ENCODE results near the gene OGFOD3.
"Not testable (repeated sequence)": the region's sequence is repeated elsewhere in the genome, so short reads cannot be mapped to it uniquely, and the experiment has no call there.

The OGFOD3 gene

DNA sequence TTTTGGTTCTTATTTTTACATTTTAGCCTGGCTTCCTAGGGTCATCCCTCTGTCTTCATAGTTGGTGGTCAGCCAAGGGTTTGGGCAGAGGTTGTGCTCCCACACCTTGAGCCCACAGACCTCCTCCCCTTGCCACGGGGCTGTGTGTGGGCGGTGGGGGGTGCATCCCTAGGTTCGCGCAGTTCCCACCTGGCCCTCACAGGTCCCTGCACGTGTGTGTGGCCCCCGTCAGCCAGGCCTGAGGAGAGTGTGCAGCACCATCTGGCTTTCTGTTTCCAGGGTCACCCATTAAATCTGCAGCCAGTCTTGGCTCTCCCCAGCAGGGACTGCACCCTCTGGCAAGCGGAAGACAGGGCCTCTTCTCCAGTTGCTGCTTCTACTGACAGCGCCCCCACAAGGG, 13.6 kb upstream of the OGFOD3 start:
- no peak for DNase-seq

DNA sequence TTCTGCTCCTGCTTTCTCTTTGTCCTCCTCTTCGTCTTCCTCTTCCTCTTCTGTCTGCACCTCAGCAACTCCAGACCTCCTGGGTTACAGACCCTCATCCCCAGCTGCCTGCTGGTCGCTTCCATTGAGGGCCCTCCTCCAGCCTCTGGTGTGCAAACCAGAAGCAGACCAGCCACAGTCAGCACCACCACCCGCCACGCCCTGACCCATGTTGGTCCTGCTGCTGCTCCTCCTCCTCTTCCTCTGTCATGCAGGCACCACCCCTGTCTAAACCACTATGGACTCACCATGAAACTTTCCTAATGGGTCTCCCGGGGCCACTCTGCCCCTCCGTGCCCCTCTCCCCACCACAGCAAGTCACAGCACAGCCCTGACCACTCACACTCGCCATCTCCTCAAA, 11.4 kb upstream of the OGFOD3 start:
- DNase-seq = no peak

DNA sequence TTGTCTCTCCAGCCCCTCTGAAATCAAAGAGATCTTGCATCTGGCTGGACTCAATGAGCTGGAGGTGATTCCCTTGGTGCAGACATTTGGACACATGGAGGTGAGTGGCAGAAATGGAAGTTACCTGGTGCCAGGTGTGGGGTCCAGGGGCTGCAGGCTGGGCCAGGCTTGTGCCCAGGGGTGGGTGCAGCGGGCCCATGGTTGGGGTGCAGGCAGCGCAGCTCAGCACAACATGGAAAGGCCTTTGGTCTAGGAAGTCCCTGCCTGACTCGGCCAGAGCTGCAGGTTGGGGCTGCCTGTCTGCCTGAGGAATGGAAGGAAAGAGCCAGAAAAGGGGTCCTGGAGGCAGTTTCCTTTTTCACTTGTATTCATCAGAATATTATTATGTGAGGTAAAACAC, 10.2 kb upstream of the OGFOD3 start:
- DNase-seq = no peak

DNA sequence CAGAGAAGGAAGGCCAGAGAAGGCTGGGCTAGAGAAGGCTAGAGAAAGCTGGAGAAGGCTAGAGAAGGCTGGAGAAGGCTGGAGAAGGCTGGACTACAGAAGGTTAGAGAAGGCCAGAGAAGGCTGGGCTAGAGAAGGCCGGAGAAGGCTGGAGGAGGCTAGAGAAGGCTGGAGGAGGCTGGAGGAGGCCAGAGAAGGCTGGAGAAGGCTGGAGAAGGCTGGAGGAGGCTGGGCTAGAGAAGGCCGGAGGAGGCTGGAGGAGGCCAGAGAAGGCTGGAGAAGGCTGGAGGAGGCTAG, 6.4 kb upstream of the OGFOD3 start:
- no peak for DNase-seq

DNA sequence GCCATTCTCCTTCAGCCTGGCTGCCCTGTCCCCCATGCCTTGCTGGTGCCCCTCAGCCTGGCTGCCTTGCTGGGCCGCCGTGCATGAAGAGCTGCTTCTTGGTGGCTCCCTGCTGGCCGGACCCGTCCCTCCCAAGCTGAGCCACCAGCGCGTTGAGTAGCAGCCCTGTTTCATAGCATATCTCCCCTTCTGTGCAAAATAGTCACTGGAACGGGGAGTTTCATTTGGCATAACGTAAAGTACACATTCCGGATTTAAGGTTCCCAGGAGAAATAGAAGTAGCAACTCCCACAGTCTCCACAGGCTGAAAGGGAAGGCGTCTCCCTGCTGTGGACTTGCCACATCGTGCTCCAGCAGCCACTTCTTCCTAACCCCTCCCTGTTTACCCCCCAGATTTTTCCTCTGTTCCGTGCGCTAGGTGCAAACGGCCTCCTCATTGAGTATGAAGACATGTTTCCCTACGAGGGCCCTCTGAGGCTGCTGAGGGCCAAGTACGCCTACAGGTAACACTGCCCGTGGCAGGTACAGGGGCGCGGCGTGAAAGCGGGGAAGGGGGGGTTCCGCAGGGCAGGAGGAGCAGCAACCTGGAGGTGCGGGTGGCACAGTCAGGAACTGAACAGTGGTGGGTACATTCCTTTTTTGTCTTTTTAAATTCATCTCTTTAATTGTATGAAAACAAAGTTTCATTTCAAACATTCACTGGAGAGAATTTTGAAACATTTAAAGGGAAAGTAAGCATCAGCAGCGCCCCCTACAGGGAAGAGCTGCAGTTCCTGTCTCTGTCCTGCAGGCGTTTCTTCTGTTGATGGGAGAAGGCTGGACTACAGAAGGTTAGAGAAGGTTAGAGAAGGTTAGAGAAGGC, 5.8 kb upstream of the OGFOD3 start:
- DNase-seq = no peak

DNA sequence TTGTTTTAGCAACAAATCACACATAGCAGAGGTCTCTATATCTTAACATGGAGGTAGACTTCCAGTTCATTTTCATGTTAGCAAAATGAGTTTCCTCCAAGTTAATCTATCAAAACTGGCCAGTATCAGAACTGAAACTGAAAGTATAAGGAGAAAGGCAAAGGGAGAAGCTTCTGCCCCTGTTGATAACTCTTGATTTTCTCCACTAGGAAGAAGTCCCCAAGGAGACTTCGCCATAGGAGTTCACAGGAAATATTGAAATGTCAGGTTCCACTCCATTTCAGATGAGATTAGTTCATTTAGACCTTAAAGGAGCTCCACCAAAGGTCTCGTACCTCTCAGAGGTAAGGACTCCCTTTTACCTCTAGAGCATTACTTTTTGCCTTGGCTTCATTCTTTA, 1.2 kb upstream of the OGFOD3 start:
- DNase-seq = no peak

DNA sequence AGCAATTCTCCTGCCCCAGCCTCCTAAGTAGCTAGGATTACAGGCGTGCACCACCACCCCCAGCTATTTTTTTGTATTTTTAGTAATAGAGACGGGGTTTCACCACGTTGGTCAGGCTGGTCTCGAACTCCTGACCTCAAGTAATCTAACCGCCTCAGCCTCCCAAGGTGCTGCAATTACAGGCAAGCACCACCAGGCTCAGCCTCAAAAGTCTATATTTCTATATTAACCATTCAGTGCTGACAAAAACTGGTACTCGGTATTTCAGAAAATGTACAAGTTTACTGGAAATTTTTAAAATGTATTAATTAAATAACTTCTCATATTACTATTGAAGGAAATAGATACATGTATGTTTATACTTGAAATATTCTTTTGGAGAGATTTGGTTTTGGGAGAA, 1.6 kb downstream of the OGFOD3 start:
- no peak for DNase-seq

DNA sequence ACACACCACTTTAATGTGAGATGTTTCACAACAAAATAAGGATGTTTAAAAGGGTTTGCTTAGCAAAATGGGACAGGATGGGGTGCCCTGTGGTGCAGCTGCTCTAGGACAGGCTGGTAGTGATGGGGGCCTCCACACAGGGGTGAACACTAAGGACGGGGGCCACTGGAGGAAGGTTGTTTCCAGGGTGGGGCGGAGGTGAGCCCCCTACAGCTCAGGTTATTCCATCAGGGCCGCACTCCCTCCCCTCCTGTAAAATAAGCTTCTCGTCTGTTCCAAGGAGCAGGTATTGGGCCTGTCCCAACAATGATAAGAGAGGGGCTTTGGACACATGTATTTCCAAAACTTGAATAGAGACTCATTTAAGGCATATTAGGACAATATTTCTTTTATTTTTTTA, 2.1 kb downstream of the OGFOD3 start:
- no peak for DNase-seq

DNA sequence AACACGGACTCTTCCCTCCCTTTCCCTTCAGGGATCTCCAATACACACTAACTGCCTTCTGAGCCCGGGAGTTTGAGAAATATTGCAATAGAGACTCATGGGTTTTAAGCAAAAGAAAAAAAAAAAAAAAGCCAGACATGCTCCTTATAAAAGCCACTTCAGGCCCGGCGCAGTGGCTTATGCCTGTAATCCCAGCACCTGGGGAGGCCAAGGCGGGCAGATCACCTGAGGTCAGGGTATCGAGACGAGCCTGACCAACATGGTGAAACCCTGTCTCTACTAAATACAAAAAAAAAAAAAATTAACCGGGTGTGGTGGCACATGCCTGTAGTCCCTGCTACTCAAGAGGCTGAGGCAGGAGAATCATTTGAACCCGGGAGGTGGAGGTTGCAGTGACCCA, 2.6 kb downstream of the OGFOD3 start:
- DNase-seq = no peak

DNA sequence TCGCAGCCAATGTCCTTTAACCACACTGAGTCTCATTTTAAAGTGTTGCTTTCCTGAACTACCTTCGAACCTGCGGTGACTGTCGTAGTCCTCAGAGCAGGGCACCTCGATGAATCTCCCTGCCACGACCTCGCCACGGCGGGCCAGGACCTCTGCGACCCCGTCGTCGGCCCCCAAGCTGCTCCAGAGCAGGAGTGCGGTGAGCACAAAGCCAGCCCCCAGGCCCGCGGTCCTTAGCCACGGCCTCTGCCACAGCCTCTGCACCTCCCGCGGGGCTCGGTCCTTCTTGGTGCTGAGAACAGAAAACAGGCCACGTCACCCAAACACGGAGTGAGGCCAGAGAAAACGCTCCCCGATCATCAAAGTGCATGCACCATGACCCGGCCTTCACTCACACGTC, 3.0 kb downstream of the OGFOD3 start:
- no peak for DNase-seq

DNA sequence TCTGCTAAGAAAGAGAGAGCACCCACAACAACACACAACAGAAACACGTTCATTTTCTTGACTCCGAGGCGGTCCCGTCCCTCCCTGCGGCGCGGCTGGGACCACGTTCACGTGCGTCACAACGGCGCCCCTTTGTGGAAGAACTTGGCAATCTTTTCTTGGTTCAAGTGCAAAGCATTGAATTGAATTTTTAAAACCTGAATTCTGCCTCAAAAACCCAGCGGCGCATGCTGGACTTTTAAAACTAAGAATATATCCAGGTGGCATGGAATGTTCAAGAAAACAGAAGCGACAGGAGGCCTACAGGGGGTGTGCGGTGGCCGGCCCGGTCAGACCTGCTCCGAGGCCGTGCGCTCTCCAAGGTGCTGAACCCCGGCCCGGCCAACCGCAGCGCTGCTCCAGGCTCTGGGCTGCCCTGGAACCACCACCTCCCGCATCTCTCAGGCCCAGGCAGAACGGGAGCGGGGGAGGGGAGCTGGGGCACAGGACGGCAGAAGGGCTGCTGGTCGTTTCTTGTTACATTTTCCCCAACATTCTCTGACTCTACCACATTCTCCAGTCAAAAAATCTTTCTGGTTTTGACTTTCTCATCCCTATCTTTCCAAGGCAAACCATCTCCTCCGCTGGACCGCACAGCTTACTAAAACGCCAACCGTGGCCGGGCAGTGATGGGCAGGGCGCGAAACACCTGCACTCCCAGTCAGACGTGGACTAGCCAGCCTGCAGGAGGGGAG, 3.7 kb downstream of the OGFOD3 start:
- peak; percentile 81 for DNase-seq

DNA sequence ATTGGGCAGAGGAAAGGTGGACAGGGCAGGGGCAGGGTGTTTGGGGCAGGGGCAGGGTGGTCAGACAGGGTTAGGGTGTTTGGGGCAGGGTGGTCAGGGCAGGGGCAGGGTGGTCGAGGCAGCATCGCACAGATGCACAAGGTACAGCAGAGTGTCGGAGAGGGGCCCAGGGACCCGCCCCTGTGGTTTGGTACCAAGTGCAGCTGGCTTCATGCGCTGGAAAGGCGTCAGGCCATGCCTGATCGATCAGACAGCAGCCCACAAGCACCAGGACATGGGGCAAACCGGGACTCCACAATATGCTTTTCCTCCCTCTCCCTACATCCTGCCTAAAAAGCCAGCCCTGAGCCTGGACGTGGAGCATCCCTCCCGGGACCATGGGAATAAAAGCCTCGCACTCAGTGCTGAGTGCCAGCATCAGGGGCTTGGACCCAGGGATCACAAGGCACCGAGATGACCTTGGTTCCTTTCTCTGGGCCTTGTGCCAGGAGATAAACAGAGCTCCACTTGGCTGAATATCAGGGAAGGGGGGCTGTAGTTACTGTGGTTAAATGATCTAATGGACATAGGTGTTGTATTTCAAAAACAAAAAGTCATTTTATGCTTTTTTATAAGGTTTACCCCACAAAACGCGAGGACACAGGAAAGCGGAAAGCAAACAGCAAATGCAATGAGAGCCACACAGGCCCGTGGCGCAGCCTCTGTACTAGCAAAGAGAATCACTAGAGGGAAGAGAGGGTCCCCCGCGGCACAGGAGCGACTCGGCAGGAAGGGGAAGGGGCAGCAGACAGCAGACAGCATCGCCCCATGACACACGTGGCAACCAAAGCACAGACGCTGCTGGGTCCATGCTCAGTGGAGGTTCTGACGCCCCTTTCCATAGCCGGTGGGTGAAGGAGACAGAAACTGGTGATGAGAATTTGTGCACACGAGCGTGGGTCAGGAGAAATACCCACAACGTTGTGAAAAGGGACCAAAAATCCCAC, 5.6 kb downstream of the OGFOD3 start:
- DNase-seq = no peak

DNA sequence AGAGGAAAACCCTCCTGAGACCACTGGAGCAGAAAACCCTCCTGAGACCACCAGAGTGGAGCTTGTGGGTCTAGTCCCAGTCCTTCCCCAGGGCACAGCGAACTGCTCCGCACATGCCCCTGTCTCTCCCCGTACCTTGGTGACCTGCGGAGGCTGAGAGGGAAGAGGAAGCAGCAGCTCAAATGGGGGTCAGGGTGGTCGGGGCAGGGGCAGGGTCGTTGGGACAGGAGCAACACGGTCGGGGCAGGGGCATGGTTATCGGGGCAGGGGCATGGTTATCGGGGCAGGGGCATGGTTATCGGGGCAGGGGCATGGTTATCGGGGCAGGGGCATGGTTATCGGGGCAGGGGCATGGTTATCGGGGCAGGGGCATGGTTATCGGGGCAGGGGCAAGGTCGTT, 6.3 kb downstream of the OGFOD3 start:
- not testable (repeated sequence) for DNase-seq

DNA sequence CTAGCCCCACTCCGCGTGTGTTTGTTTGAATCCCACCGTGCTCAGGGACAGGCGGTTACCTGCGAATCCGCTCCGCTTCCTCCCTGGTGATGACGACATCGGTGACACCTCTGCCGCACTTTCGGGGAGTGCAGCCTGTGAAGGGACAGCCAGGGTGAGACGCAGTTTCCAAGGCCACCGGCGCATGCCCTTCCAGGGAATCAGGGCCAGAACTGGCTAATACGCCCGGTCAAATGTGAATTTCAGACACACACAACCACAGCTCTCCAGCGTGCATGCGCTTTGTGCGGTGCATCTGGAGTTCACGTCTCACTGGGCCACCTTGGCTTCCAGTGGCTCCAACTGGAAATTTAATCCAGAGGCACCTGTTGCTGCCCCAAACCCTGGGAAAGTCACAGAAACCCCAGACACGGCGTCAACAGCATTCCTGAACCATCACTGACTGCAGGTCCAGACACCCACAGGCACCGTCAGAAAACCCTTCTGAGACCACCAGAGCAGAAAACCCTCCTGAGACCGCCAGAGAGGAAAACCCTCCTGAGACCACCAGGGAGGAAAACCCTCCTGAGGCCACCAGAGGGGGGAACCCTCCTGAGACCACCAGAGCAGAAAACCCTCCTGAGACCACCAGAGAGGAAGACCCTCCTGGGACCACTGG, 6.9 kb downstream of the OGFOD3 start:
- DNase-seq = no peak

DNA sequence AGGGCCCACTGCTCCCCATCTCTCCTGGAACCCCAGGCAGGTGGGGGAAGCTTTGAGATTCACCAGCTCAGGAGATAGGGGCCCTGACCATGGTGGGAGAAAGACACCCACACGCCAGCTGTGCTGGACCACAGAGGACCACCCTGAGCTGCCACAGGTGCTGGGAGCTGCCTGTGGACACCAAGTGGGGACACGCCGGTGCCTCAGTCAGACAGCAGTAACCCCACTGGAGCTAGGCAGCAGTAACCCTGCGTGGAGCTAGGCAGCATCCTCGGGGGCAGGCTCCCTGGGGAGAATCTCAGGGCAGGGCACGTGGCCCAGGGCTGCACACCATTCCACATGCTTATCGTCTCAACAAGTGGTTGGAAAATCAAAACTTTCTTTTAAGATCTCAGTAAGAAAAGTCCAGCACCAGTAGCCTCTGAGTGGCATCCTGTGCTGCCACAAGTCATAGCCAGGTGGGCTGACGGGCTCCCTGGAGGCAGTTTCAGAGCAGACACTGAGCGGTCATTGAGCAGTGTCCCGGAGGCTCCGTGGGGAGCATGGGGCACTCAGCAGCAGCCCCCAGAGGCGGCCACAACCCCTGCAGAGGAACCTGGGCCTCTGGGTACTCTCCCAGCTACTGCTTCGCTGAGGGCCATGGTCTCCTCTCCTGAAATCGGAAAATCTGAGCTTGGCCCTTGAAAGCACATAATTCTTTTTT, 8.2 kb downstream of the OGFOD3 start:
- no peak for DNase-seq

DNA sequence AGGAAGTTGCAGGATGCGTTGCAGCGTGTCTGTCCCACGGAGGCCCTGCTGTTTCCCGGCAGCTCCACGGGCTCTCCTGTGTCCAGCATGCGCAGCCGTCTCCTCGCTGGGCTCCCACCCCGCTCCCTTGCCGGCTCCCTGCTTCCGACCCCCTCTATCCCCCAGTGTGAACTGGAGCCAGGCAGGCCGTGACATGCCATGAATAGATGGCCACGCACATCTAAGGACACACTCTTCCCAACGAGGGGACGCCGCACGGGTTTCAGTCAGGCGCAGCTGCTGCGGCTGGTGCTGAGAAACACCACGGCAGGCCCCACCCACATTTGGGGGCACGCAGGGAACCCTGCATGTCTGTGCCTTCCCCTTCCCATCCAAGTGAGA, 9.5 kb downstream of the OGFOD3 start:
- DNase-seq = no peak

DNA sequence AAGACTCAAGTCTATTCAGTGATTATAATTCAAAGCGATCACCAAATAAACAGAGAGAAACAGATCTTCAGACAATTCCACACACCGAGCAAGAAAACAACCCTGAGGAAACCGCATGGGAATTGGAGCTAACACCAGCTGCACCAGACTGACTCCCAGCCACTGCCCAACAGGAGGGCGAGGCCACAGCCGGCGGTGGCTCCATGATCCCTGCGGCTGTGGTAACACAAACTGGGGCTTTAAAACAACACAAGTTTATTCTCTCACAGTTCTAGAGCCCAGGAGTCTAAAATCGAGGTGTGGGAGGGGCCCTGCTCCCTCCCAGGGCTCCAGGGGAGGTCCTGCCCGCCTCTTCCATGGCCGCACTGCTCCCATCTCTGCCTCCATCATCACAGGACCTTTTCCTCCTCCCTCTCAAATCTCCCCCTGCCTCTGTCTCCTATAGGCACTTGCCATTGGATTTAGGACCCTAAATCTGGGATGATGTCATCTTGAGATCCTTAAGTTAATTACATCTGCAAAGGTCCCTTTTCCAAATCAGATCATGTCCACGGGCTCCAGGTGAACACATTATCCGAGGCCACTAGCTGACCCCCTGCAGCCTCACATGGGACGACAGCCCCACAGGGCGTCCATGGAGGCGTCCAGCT, 10.0 kb downstream of the OGFOD3 start:
- no peak for DNase-seq

DNA sequence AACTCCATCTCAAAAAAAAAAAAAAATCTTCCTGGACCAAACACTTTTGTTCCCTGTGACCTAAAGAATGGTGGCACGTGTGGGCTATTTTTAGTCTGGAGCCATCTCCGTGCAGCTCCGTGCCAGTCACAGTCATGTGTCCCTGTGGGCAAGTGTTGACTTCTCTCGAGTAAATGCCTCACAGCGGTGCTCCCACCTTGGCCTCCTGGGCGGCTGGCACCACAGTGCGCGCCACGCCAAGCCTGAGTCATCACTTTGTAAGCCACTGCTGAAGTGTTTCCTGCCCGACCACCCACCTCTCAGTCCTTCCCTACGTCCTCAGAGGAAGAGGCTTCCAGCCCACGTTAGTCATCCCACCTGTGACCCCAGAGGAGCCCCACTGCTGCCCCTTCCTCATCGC, 11.1 kb downstream of the OGFOD3 start:
- no peak for DNase-seq

DNA sequence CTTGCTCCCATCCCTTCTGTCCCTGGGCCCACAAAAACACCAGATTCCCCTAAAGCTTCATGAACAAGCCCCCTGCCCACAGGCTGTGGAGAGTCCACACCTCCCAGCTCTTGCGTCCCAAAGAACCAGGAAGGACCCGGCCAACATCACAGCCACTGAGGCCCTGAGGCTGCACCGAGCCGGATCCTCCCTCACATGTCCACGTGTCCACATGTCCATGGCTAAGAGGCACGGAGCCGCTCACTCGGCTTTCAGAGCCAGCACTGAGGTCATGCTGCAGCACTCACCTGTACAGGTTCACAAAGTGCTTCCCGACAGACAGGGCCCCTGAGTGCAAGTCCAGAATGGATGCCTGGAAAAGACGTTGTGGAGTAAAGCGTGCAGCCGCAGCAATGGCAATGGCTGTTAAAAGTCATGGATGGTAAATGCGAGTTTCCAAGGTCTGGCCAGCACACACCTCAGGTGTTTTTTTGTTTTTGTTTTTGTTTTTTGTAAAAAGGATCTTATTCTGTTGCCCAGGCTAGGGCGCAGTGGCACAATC, 12.2 kb downstream of the OGFOD3 start:
- DNase-seq = no peak

DNA sequence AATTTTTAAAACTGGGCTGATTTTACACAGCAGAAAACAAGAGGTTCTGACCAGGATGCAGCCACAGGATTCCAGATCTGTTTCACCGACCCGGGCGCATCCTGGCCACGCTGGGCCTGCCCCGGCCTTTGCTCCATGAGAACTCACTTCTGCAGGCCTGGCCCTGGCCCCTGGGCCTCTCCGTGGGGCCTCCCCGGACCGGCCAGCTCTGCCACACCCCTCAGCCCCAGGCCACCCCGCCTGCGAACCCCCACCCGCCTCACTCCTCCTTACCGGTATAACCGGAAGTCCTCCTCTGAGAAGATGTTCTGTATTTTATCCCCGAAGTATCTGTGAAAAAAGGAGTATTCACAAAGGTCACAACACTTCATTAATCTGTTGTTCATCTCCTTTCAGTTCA, 13.3 kb downstream of the OGFOD3 start:
- DNase-seq = no peak
